Loucy (cell line): ENCODE results near the gene EGFLAM.

Source experiments
- H2AFZ ChIP-seq: fragments of 200-600 bp; sonication (generic); 2 replicates; pipeline ENCODE4 v1.6.0; 2016; ENCODE audit warnings: antibody characterized with exemption, mild to moderate bottlenecking, low read length, moderate library complexity
- H3F3A ChIP-seq: fragments of 200-600 bp; 2 replicates; pipeline ENCODE4 v1.6.0; 2016; ENCODE audit warnings: antibody characterized with exemption, low read depth, mild to moderate bottlenecking
- H3K27me3 ChIP-seq: fragments of 200-600 bp; sonication (generic); 2 replicates; pipeline ENCODE4 v1.6.1; 2014; ENCODE audit warnings: low read length, mild to moderate bottlenecking; ENCODE audit not compliant: insufficient read depth, poor library complexity, severe bottlenecking
- H3K36me3 ChIP-seq: fragments of 200-600 bp; sonication (generic); 2 replicates; pipeline ENCODE4 v1.6.1; 2016; ENCODE audit warnings: low read length; ENCODE audit not compliant: insufficient read depth
- H3K4me1 ChIP-seq: fragments of 200-600 bp; sonication (generic); 2 replicates; pipeline ENCODE4 v1.5.1; 2014; ENCODE audit warnings: low read length, mild to moderate bottlenecking; ENCODE audit not compliant: insufficient read depth, poor library complexity, severe bottlenecking
- H3K4me2 ChIP-seq: fragments of 200-600 bp; sonication (generic); 2 replicates; pipeline ENCODE4 v1.6.0; 2014; ENCODE audit warnings: antibody characterized with exemption, low read length, low read depth, mild to moderate bottlenecking; ENCODE audit not compliant: poor library complexity, severe bottlenecking
- H3K4me3 ChIP-seq: fragments of 200-600 bp; sonication (generic); 2 replicates; pipeline ENCODE4 v1.5.1; 2014; ENCODE audit warnings: low read length, mild to moderate bottlenecking, mixed read lengths; ENCODE audit not compliant: poor library complexity, severe bottlenecking
- H3K79me2 ChIP-seq: fragments of 200-600 bp; sonication (generic); 2 replicates; pipeline ENCODE4 v1.6.1; 2014; ENCODE audit warnings: low read length; ENCODE audit not compliant: insufficient read depth
- H3K9ac ChIP-seq: fragments of 200-600 bp; sonication (generic); 2 replicates; pipeline ENCODE4 v1.6.0; 2014; ENCODE audit warnings: mild to moderate bottlenecking, low read depth, low read length, moderate library complexity; ENCODE audit not compliant: poor library complexity, severe bottlenecking
- H3K9me2 ChIP-seq: fragments of 200-600 bp; sonication (generic); replicated peaks from 2 replicates; pipeline ENCODE4 v1.6.1; 2016; ENCODE audit warnings: low read depth, low read length, mixed read lengths
- H3K9me3 ChIP-seq: fragments of 200-600 bp; sonication (generic); 2 replicates; pipeline ENCODE4 v1.6.1; 2014; ENCODE audit warnings: mild to moderate bottlenecking, antibody characterized with exemption, low read length, low read depth; ENCODE audit not compliant: insufficient read depth
- H4K20me1 ChIP-seq: fragments of 200-600 bp; sonication (generic); 2 replicates; pipeline ENCODE4 v1.6.0; 2014; ENCODE audit warnings: antibody characterized with exemption, low read length, mild to moderate bottlenecking; ENCODE audit not compliant: insufficient read depth, poor library complexity, severe bottlenecking
- CTCF ChIP-seq: fragments of 200-600 bp; sonication (generic); conservative IDR thresholded peaks from 2 replicates; pipeline ENCODE4 v1.5.1; 2014; ENCODE audit warnings: mild to moderate bottlenecking, antibody characterized with exemption, low read length
- EZH2phosphoT487 ChIP-seq: fragments of 200-600 bp; IDR thresholded peaks from 2 replicates; pipeline ENCODE4 v1.6.1; 2018; ENCODE audit warnings: antibody characterized with exemption, mild to moderate bottlenecking, moderate library complexity, borderline replicate concordance

Gene EGFLAM

GRCh38 chr5:38494175-38494574, 235.8 kb downstream of the EGFLAM start:
- H3K4me1 ChIP-seq, result no peaks in the 10 kb centered on the region
- no peaks in the 10 kb centered on the region for H3F3A ChIP-seq
- H3K27me3 ChIP-seq, result no peaks in the 10 kb centered on the region
- H2AFZ ChIP-seq, result no peak overlapping the region
- no peaks in the 10 kb centered on the region for H3K9me2 ChIP-seq
- no peaks in the 10 kb centered on the region for H3K36me3 ChIP-seq
- H3K4me2 ChIP-seq, result no peak overlapping the region
- H3K79me2 ChIP-seq, result no peaks in the 10 kb centered on the region
- TF ChIP-seq EZH2phosphoT487, result no peak
- no peak for TF ChIP-seq CTCF
- no peak overlapping the region for H3K9ac ChIP-seq
- H3K4me3 ChIP-seq, result no peak overlapping the region
- no peaks in the 10 kb centered on the region for H4K20me1 ChIP-seq
- H3K9me3 ChIP-seq, result no peaks in the 10 kb centered on the region

GRCh38 chr5:38494763-38495162, 236.4 kb downstream of the EGFLAM start:
- H3K4me2 ChIP-seq, result no peak overlapping the region
- H3K9ac ChIP-seq, result no peak overlapping the region
- H3K79me2 ChIP-seq, result no peaks in the 10 kb centered on the region
- TF ChIP-seq CTCF (no peak), EZH2phosphoT487 (no peak)
- H3K4me1 ChIP-seq, result no peaks in the 10 kb centered on the region
- H3K9me3 ChIP-seq, result no peaks in the 10 kb centered on the region
- H3K36me3 ChIP-seq, result no peaks in the 10 kb centered on the region
- H3F3A ChIP-seq, result no peaks in the 10 kb centered on the region
- no peak overlapping the region for H2AFZ ChIP-seq
- no peaks in the 10 kb centered on the region for H3K9me2 ChIP-seq
- H3K27me3 ChIP-seq, result no peaks in the 10 kb centered on the region
- H4K20me1 ChIP-seq, result no peaks in the 10 kb centered on the region
- no peak overlapping the region for H3K4me3 ChIP-seq

- no peaks in the 10 kb centered on the region for H3K4me1 ChIP-seq
- no peaks in the 10 kb centered on the region for H4K20me1 ChIP-seq
- H3K36me3 ChIP-seq, result no peaks in the 10 kb centered on the region
- no peak overlapping the region for H3K4me2 ChIP-seq
- TF ChIP-seq CTCF (no peak), EZH2phosphoT487 (no peak)
- no peaks in the 10 kb centered on the region for H3F3A ChIP-seq
- no peak overlapping the region for H3K9ac ChIP-seq
- H3K9me2 ChIP-seq, result no peaks in the 10 kb centered on the region
- no peak overlapping the region for H3K4me3 ChIP-seq
- no peaks in the 10 kb centered on the region for H3K79me2 ChIP-seq
- no peaks in the 10 kb centered on the region for H3K27me3 ChIP-seq
- no peak overlapping the region for H2AFZ ChIP-seq
- H3K9me3 ChIP-seq, result no peaks in the 10 kb centered on the region
These were observed 239.6 kb downstream of the EGFLAM start for GRCh38 chr5:38497946-38498345.
